HG02571 (cell line): ENCODE measurements around the gene MMEL1.
"Not testable (repeated sequence)": the region's sequence is repeated elsewhere in the genome, so short reads cannot be mapped to it uniquely, and the experiment has no call there.

Experiments
- ATAC-seq: cut with Tn5 transposase; IDR thresholded peaks from one replicate; pipeline ENCODE4 v1.9.1; 2021; ENCODE audit warnings: mild to moderate bottlenecking, moderate library complexity; ENCODE audit not compliant: unreplicated experiment

Gene MMEL1

GRCh38 chr1:2629627-2630497, 3.0 kb downstream of the MMEL1 start:
- ATAC-seq: no peak

DNA sequence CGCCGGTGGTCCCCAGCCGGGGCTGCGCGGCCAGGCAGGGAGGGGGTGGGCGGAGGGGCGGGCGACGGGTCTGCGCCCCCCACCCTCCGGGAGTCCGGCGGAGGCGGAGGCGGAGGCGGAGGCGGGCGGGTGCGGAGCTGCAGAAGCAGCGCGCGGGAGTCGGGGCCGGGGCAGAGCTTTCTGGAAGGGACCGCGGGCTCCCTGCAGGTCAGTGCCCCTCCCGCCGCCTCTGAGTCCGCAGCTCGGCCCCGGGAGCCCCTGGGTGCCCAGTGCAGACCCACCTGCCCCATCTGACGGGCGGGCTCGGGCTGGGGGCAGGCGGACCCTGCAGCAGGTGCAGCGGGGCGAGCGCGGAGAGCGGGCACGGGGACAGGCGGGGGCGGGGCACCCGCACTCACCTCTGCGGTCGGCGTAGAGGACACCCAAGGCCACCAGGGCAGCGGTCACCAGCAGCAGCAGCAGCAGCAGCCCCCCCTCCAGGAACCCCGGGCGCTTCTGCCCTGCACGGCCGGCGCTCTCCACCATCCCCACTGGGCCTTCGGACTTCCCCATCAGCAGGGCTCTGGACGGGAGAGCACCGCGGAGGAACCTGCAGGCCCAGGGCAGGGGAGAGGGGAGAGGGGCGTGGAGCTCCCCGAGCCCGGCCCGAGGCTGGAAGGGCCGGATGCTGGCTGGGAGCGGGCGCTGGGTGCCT, 3.7 kb downstream of the MMEL1 start:
- no peak for ATAC-seq

DNA sequence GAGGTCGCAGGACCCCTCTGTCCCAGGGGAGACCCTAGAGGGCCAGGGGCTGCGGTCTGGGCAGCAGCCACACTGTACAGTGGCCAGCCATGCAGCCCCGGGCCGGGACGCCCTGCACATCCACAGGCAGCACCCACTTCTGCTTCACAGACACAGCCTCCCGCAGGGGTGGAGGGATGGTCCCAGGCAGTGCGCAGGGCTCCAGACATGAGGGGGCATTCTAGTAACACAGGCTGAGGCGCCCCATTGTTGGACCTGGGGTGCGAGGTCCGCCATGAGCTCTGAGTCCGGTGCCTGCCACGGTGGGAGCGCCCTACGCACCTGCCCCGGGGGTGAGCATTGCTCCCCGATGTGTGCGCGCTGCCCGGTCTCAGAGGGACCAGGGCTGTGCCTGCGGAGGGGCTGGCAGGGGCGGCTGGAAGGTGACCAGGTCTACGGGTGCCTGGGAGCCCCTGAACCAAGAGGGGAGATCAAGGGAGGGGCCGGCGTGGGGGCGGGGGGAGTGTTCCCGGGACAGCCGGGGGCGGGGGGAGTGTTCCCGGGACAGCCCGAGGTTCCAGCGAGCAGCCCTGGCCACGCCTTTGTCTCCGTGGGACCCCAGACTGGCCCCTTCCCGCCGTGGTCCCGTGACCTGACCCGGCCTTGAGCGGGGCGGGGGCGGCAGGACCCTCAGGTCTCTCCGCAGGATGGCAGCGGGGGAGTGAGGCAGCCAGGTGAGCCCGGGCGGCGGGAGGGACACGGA, 4.5 kb downstream of the MMEL1 start:
- ATAC-seq: no peak

DNA sequence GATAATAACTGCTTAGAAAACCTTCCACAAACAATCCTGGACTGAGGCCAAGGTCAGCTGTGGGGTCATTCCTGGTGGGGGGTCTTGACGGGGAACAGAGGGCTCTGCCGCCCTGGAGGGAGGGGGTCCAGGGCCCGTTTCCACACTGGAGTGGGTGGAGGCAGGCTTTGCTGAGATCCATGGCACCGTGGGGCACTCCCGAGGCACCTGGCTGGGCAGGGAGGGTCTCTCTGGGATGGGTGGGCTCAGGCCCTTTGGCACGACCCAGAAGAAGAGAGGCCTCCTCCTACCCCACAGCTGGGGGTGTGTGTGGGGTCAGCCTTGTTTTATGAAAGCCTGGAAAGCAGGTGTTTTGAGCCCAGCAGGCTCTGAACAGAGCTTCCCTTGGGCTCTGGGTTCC, 5.1 kb downstream of the MMEL1 start:
- no peak for ATAC-seq

DNA sequence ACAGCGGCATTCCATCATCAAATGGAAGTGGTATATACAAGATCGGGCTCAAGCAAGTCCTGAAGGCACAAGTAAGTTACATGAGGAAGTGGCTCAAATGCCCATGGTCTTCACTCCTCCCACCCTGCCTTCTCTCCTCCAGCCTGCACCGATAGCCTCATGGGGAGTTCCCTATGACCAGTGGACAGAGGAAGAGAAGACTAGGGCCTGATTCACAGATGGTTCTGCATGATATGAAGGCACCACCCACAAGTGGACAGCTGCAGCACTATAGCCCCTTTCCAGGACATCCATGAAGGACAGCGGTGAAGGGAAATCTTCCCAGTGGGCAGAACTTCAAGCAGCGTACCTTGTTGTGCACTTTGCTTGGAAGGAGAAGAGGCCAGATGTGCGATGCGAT, 7.1 kb downstream of the MMEL1 start:
- not testable (repeated sequence) for ATAC-seq

DNA sequence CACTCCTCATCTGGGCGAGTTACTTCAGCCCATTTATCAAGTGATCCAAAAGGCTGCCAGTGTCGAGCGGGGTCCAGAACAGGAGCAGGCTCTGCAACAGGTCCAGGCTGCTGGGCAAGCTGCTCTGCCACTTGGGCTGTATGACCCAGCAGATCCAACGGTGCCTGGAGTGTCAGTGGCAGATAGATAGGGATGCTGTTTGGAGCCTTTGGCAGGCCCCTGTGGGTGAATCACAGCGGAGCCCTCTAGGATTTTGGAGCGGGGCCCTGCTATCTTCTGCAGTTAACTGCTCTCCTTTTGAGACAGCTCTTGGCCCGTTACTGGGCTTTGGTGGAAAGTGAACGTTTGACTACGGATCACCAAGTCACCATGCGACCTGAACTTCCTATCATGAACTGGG, 7.5 kb downstream of the MMEL1 start:
- ATAC-seq: no peak

DNA sequence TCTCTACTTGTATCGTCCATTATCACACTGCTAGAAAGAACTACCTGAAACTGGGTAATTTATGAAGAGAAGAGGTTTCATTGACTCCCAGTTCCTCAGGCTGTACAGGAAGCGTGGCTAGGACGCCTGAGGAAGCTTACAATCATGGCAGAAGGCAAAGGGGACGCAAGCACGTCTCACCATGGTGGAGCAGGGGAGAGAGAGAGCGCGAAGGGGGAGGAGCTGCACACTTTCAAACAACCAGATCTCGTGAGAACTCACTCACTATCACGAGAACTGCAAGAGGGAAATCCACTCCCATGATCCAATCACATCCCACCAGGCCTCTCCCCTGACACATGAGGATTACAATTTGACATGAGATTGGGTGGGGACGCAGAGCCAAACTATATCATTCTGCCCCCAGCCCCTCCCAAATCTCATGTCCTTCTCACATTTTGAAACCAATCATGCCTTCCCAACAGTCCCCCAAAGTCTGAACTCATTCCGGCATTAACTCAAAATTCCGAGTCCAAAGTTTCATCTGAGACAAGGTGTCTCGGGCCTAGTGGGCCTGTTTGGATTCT, 8.0 kb downstream of the MMEL1 start:
- ATAC-seq: no peak

GRCh38 chr1:2623571-2624337, 9.1 kb downstream of the MMEL1 start:
- no peak for ATAC-seq

- ATAC-seq: no peak
Measured at GRCh38 chr1:2617971-2618470, 14.8 kb downstream of the MMEL1 start.

DNA sequence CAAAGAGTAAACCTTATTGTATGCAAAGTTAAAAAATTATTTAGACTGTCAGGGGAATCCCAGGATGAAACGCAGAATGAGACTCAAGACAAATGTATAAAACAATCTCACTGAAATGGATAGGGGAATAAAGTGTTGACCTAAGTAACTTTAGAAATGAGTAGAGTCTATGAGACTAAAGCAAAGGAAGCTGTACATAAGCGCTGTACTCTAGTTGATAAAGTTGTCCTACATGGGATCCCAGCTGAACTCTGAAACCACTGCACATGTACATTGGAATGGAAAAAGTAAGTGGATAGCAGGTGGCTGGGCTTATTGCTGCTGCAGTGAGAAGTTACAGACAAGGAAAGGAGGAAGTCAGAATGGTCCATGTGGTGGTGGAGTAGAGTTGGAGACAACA, 18.7 kb downstream of the MMEL1 start:
- no peak for ATAC-seq

- no peak for ATAC-seq
Measured at GRCh38 chr1:2612591-2613365, 20.0 kb downstream of the MMEL1 start.

DNA sequence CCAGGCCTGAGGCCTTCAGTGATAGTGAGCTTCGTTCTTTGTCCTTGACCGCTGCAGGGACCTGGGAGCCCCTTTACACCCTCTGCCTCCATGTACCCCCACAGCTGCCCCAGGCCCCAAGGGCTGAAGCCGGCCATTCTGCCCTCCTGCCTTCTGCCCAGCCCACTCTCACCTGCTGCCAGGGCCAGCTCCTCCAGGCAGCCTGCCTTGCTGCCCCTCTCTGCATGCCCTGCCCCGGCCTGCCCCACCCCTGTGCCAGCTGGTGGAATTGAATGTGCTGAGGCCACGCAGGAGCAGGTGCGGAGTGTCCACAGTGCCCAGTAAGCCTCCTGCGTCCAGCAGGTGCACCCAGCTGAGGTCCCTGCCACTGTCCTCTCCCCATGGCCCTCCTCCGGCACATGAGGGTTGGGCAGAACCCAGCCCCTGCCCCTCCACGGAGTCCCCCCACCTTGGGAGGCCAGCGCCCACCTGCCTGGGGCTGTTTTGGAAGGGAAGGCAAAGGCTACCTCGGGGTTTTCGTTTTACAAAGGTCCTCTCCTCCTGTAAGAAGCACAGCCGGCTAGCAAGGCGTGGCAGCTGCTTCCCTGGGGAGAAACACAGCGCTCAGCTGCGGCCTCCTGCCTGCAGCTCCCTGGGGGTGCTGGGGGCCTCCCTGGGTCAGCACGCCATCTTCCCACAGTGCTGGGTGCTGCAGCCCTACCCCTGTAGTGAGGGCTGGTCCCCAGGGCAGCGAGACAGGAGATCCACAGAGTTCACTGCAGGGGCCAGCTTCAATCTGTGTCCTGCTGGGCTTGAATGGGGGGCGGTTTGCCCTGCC, 21.0 kb downstream of the MMEL1 start:
- ATAC-seq: no peak

- ATAC-seq: no peak
Measured at GRCh38 chr1:2611031-2611501, 21.8 kb downstream of the MMEL1 start.

GRCh38 chr1:2610036-2610959, 22.5 kb downstream of the MMEL1 start:
- no peak for ATAC-seq

DNA sequence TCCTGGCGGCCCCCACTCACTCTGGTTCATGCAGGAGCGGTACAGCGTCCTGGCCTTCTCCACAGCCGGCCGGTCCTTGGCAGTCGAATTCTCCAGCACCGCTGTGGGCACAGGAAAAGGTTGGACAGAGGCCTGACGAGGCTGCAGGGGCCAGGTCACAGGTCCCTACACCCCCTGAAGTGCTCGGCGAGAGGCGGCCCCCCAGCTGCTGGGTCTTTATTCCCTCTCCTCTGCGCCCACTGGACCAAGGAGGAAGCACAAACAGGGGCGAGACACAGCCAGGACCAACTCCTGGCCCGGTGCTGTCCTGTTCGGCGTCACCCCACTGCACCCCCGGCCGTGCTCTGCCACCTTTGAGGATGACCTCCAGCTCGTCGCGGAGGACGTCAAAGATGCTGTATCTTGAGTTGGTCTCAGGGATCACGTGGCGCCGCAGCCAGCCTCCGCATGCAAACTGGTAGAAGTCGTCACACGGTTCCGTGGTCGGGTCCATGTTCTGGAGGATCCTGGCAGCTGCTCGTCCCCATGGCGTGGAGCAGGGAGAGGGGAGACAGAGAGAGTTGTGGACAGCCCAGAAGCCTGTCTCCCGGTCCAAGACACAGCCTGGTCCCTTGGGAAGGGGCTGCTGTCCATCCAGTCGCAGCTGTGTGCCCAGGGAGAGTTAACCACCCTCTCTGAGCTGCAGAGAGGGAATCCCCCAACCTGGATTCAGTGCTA, 23.3 kb downstream of the MMEL1 start:
- ATAC-seq: no peak

DNA sequence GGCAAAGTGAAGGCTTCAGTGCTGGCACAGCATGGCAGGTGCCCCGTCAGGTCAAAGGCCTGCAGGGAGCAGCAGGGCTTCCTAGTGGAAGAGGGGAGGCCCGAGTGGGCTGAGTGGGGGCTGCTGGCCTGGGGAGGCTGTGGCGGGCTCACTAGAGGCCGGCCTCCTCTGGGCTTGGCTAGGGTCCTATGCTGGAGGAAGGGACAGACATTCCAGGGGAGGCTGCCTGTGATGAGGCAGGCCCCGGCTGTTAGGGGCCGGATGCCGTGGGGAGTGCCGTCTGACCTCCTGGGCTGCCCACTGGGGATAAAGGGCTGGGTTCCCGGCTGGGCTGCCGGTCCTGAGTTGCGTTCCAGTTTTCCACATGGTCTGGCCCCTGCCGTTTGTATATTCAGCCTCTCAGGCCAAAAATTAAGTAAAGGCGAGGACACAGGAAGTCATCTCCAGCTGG, 25.1 kb downstream of the MMEL1 start:
- no peak for ATAC-seq
